NCI-H2081 (cell line): ENCODE results near the gene PAX7.
"Not testable (repeated sequence)": the region's sequence is repeated elsewhere in the genome, so short reads cannot be mapped to it uniquely, and the experiment has no call there.

ENCODE experiments used
- DNase-seq, 2 experiments: peaks; one replicate each; lab custom pipeline; 2025; lab: John Stamatoyannopoulos, UW

The PAX7 gene

GRCh38 chr1:18730321-18730720 is 99.7 kb downstream of the PAX7 start:
- no peak for DNase-seq

GRCh38 chr1:18731148-18731547 is 100.5 kb downstream of the PAX7 start:
- no peak for DNase-seq

GRCh38 chr1:18731591-18732235 is 101.1 kb downstream of the PAX7 start:
- no peak for DNase-seq

- no peak for DNase-seq
Measured at GRCh38 chr1:18732686-18733085, 102.0 kb downstream of the PAX7 start.

- no peak for DNase-seq
Measured at GRCh38 chr1:18734001-18734400, 103.4 kb downstream of the PAX7 start.

GRCh38 chr1:18734461-18735223 is 104.0 kb downstream of the PAX7 start:
- DNase-seq = no peak

- no peak for DNase-seq
Measured at GRCh38 chr1:18735224-18735997, 104.8 kb downstream of the PAX7 start.

GRCh38 chr1:18736958-18737357 is 106.3 kb downstream of the PAX7 start:
- DNase-seq = no peak

GRCh38 chr1:18738126-18738525 is 107.5 kb downstream of the PAX7 start:
- no peak for DNase-seq

GRCh38 chr1:18738617-18739016 is 108.0 kb downstream of the PAX7 start:
- DNase-seq = no peak

GRCh38 chr1:18739408-18739807 is 108.8 kb downstream of the PAX7 start:
- no peak for DNase-seq

GRCh38 chr1:18739897-18740296 is 109.3 kb downstream of the PAX7 start:
- DNase-seq = no peak

GRCh38 chr1:18740617-18741016 is 110.0 kb downstream of the PAX7 start:
- DNase-seq = no peak

- DNase-seq = no peak
Measured at GRCh38 chr1:18743233-18743632, 112.6 kb downstream of the PAX7 start.

- not testable (repeated sequence) for DNase-seq
Measured at GRCh38 chr1:18744381-18744780, 113.7 kb downstream of the PAX7 start.

- DNase-seq = no peak
Measured at GRCh38 chr1:18746981-18747380, 116.3 kb downstream of the PAX7 start.

- DNase-seq = no peak
Measured at GRCh38 chr1:18747671-18748070, 117.0 kb downstream of the PAX7 start.

- DNase-seq = no peak
Measured at GRCh38 chr1:18748435-18748834, 117.8 kb downstream of the PAX7 start.

GRCh38 chr1:18749569-18749968 is 118.9 kb downstream of the PAX7 start:
- DNase-seq = no peak

- no peak for DNase-seq
Measured at GRCh38 chr1:18750600-18750999, 120.0 kb downstream of the PAX7 start.

GRCh38 chr1:18751425-18751824 is 120.8 kb downstream of the PAX7 start:
- no peak for DNase-seq

GRCh38 chr1:18752409-18752808 is 121.8 kb downstream of the PAX7 start:
- DNase-seq = no peak

GRCh38 chr1:18760156-18760555 is 129.5 kb downstream of the PAX7 start:
- no peak for DNase-seq
